Endothelial cell of umbilical vein (primary cell): ENCODE results near the gene STK40. TPM values are rescaled to one million over a fixed set of nuclear protein-coding genes. Genes with fewer than 3 reads are reported as not detected.

Experiments used
- Bru-seq: library from RNA; stranded (reverse); fragments of 400-500 nt; gene quantifications from one replicate; lab custom pipeline; 2021; lab: Mats Ljungman, UMichigan
- BruChase-seq, 2 experiments: library from RNA; stranded (reverse); fragments of 400-500 nt; gene quantifications; one replicate each; lab custom pipeline; 2021; lab: Mats Ljungman, UMichigan
- BruUV-seq: library from RNA; stranded (reverse); fragments of 400-500 nt; replicated peaks from 2 replicates; lab custom pipeline; 2021; lab: Mats Ljungman, UMichigan
- CTCF ChIA-PET: fragments of 300-600, 350-600 bp; sonication (Branson Sonifier 250); formaldehyde crosslinking; loops from one replicate; lab custom pipeline; 2021; ENCODE audit warnings: antibody characterized with exemption, inconsistent platforms; lab: Charles Lee
- POLR2A ChIA-PET: fragments of 300-600, 350-600 bp; sonication (Branson Sonifier 250); formaldehyde crosslinking; loops from one replicate; lab custom pipeline; 2021; ENCODE audit warnings: antibody characterized with exemption, inconsistent platforms; lab: Charles Lee
- DNase-seq: peaks from one replicate; pipeline ENCODE4 v3.0.0-alpha.2; 2011; ENCODE audit warnings: low read depth, low spot score
- FAIRE-seq: peaks from 2 replicates; lab custom pipeline; 2011; peaks lifted over from hg19 to GRCh38; lab: Jason Lieb, UNC
- H2AFZ ChIP-seq: 2 replicates; pipeline ENCODE4 v1.6.0; 2012; ENCODE audit warnings: low read depth, low read length, control low read depth, inconsistent platforms
- H3K27ac ChIP-seq: 2 replicates; pipeline ENCODE4 v1.5.1; 2011; ENCODE audit warnings: low read depth, mild to moderate bottlenecking, control low read depth, low read length, moderate library complexity; ENCODE audit not compliant: insufficient read depth
- H3K27me3 ChIP-seq, 2 experiments: 2 replicates each; pipeline versions ENCODE4 v1.6.0 to v1.6.1; 2011; ENCODE audit warnings: low read length in 2 of 2, mixed read lengths in 1 of 2; ENCODE audit not compliant: control insufficient read depth in 2 of 2, insufficient read depth in 2 of 2
- H3K36me3 ChIP-seq, 2 experiments: 2 replicates in 1 of 2; 3 replicates in 1 of 2; pipeline ENCODE4 v1.5.1; 2011; ENCODE audit warnings: low read length in 2 of 2, mild to moderate bottlenecking in 1 of 2, moderate library complexity in 1 of 2; ENCODE audit not compliant: control insufficient read depth in 2 of 2, insufficient read depth in 2 of 2; ENCODE audit errors: extremely low read depth in 1 of 2
- H3K4me1 ChIP-seq: 3 replicates; pipeline ENCODE4 v1.5.1; 2011; ENCODE audit warnings: mild to moderate bottlenecking, low read length; ENCODE audit not compliant: control insufficient read depth, insufficient read depth; ENCODE audit errors: extremely low read depth
- H3K4me2 ChIP-seq: 2 replicates; pipeline ENCODE4 v1.6.1; 2011; ENCODE audit warnings: low read length, control low read depth, mixed read lengths; ENCODE audit not compliant: insufficient read depth
- H3K4me3 ChIP-seq, 3 experiments: fragments of 200-600 bp in 1 of 3; sonication (generic), shearing (Covaris generic) in 1 of 3; replicated peaks in 1 of 3; 2 replicates each; pipeline ENCODE4 v1.5.1; 2011 to 2016; ENCODE audit warnings: control low read depth in 3 of 3, low read length in 3 of 3, mild to moderate bottlenecking in 2 of 3, inconsistent platforms in 1 of 3, low read depth in 1 of 3, moderate library complexity in 1 of 3; ENCODE audit not compliant: insufficient read depth in 1 of 3
- H3K79me2 ChIP-seq: 2 replicates; pipeline ENCODE4 v1.6.0; 2012; ENCODE audit warnings: low read length, inconsistent platforms; ENCODE audit not compliant: control insufficient read depth, insufficient read depth
- H3K9ac ChIP-seq: replicated peaks from 2 replicates; pipeline ENCODE3; 2011; ENCODE audit warnings: low read length, control low read depth; ENCODE audit not compliant: insufficient read depth; ENCODE audit errors: extremely low read depth
- H3K9me1 ChIP-seq: replicated peaks from 3 replicates; pipeline ENCODE4 v1.6.0; 2011; ENCODE audit warnings: mild to moderate bottlenecking, low read length; ENCODE audit not compliant: control insufficient read depth, insufficient read depth; ENCODE audit errors: extremely low read depth
- H3K9me3 ChIP-seq: replicated peaks from 2 replicates; pipeline ENCODE4 v1.5.1; 2012; ENCODE audit warnings: low read length, inconsistent platforms; ENCODE audit not compliant: control insufficient read depth, insufficient read depth
- H4K20me1 ChIP-seq: replicated peaks from 2 replicates; pipeline ENCODE3; 2011; ENCODE audit warnings: mild to moderate bottlenecking, low read length; ENCODE audit not compliant: control insufficient read depth, insufficient read depth; ENCODE audit errors: extremely low read depth
- FOS ChIP-seq: IDR thresholded peaks from 2 replicates; pipeline ENCODE4 v1.6.1; 2011; ENCODE audit warnings: mild to moderate bottlenecking, low read length, moderate library complexity, borderline replicate concordance; ENCODE audit not compliant: insufficient read depth
- GATA2 ChIP-seq: IDR thresholded peaks from 2 replicates; pipeline ENCODE4 v1.7.0; 2011; ENCODE audit warnings: low read depth, mild to moderate bottlenecking, moderate library complexity, mixed read lengths, low read length; ENCODE audit not compliant: insufficient read length, insufficient read depth
- JUN ChIP-seq: IDR thresholded peaks from 2 replicates; pipeline ENCODE4 v1.6.1; 2011; ENCODE audit warnings: borderline replicate concordance, low read depth; ENCODE audit not compliant: insufficient read length, insufficient read depth
- POLR2A ChIP-seq: IDR thresholded peaks from 2 replicates; pipeline ENCODE4 v1.6.1; 2012; ENCODE audit warnings: low read depth, mild to moderate bottlenecking, control low read depth, low read length
- POLR2AphosphoS5 ChIP-seq: IDR thresholded peaks from 2 replicates; pipeline ENCODE4 v1.6.1; 2012; ENCODE audit warnings: low read depth, mild to moderate bottlenecking, control low read depth, low read length, moderate library complexity; ENCODE audit not compliant: insufficient read depth
- dilution Hi-C: fragments of 300-500 bp; cut with MboI; formaldehyde crosslinking; loops from one replicate; pipeline ENCODE4 v1.15.0; 2019; ENCODE audit warnings: low sequenced_read_pairs; ENCODE audit not compliant: extremely low pct_ligation_motif_present
- intact Hi-C: fragments of 100-400 bp; cut with micrococcal nuclease; formaldehyde crosslinking; loops from one replicate; pipeline ENCODE4 v1.10.0; 2022
- long read RNA-seq: library from polyadenylated mRNA; stranded (forward); transcript quantifications from one replicate; pipeline ENCODE4 v2.0.0, GENCODE V29; 2021
- polyA minus RNA-seq, 3 experiments: library from RNA; depleted of rRNA, polyadenylated mRNA; stranded (reverse); fragments of >200 nt; gene quantifications; 1 replicate in 1 of 3; 2 replicates in 2 of 3; pipeline ENCODE4 v1.2.3, GENCODE V29; 2011
- polyA plus RNA-seq, 4 experiments: library from polyadenylated mRNA; depleted of rRNA in 3 of 4; stranded (reverse) in 3 of 4; unstranded in 1 of 4; fragments of >200 nt; gene quantifications; 2 replicates each; pipeline versions ENCODE4 v1.2.1 to v1.2.3, GENCODE V29; 2011 to 2012; ENCODE audit warnings: missing spikeins in 1 of 4
- total RNA-seq: library from RNA; stranded (reverse); gene quantifications from 2 replicates; pipeline ENCODE4 v1.2.3, GENCODE V29; 2021

The STK40 gene
- 35.2 and 36.8 TPM in 2 replicates for total RNA-seq
- 20.8 and 21.4 TPM in 2 replicates for polyA plus RNA-seq
- polyA plus RNA-seq (2011; cell fraction: cytosol; rRNA removed): 19.7 and 22.9 TPM in 2 replicates
- polyA plus RNA-seq (2011; cell fraction: nucleus; rRNA removed): 25.5 and 29.9 TPM in 2 replicates
- 13.3 and 14.5 TPM in 2 replicates for polyA plus RNA-seq (2012)
- 26.0 and 37.4 TPM in 2 replicates for polyA minus RNA-seq
- polyA minus RNA-seq (2011; cell fraction: cytosol; rRNA and poly(A)+ RNA removed): 4.6 TPM
- polyA minus RNA-seq (2011; cell fraction: nucleus; rRNA and poly(A)+ RNA removed): 7.8 and 8.1 TPM in 2 replicates
- Bru-seq, nascent RNA: percentile 66 among the genes with signal in this experiment
- BruChase-seq, experiment 1, labeled RNA remaining after a 6-hour chase: percentile 76 among the genes with signal in this experiment
- percentile 77 among the genes with signal in this experiment for BruChase-seq, experiment 2, labeled RNA remaining after a 2-hour chase
- long read RNA-seq, transcript STK40-204 (11 exons, 3,621 nt): major isoform, 26 of 67 reads
- long read RNA-seq, partial matches to known transcripts: 9 of 67 reads
- long read RNA-seq, other reads (novel, unspliced or antisense): 31 of 67 reads

DNA sequence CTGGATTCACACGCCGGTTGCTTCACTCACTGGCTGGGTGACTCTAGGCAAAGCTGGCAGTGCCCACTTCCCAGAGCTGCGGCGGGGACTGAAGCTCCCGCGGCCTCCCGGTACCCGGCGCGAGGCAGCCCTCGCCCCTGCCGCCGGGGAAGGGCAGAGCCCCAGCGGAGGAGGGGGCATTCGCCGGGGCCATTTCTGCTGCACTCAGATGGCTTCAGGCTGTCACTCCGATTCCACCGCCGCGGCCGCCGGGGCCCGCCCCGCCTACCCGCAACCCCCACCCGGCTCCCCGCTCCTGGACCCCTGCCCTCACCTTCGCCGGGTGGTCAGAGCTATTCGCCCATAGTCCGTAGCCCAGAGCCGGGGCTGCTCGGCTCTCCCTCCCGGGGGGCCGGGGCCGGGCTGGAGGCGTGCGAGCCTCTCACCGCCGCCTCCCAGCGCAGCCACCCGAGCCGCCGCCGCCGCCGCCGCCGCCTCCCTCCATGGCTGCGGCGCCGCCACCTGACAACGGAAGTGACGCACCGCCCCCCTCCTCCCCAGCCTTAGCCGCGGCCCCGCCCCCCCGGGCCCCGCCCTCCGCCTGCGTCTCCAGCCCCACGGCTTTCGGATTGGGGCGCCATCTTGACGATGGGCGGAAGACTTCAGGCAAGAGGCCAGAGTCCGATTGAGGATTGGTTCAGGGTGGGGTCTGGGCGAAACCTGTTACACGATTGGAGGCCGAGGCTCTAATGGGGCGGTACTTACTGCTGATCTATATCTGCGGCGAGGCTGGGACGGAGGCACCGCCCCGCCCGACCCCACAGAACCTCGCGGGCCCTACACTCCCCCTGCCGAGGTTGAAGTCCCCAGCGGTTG lies at the start of gene STK40:
STK40 (minus strand) TSS at position 515 of the 855 bp plus-strand sequence. CDS start 24,592 bp downstream, outside the sequence.
- H3K27me3 ChIP-seq: no peaks in the 10 kb centered on the region
- H3K36me3 ChIP-seq: no peaks in the 10 kb centered on the region
- H3K4me2 ChIP-seq: peak within 1 kb of the TSS; percentile 89
- DNase-seq (peak; percentile 99), FAIRE-seq (no peak)
- TF ChIP-seq JUN (no peak), POLR2A (no peak), FOS (no peak), GATA2 (peak; percentile 95), POLR2AphosphoS5 (peak; percentile 69)
- peak within 1 kb of the TSS; percentile 80 to 90 (median 83) for H3K4me3 ChIP-seq
- intact Hi-C loops (loop anchor here (1.0 to 5.0 kb wide), 7 partner anchors 12 to 1092 kb away; partner anchors contain the start of genes EVA1B, LSM10 and TRAPPC3), dilution Hi-C loops (no loop called here)
- H4K20me1 ChIP-seq: no peaks in the 10 kb centered on the region
- BruUV-seq: no TSS peak
- ChIA-PET POLR2A (interaction anchor here (0.7 to 1.7 kb wide), 9 partner anchors 8 to 44 kb away, joined by 3 to 12 read pairs (median 5); partner anchors contain the start of gene LSM10), CTCF (interaction anchor here (1.0 to 4.7 kb wide), 12 partner anchors 11 to 289 kb away, joined by 3 to 55 read pairs (median 4); partner anchors contain the start of genes EVA1B, LSM10 and THRAP3)
- H3K9ac ChIP-seq: peak within 1 kb of the TSS; percentile 94
- H3K9me3 ChIP-seq: no peaks in the 10 kb centered on the region
- peak within 1 kb of the TSS; percentile 24 for H2AFZ ChIP-seq
- no peaks in the 10 kb centered on the region for H3K9me1 ChIP-seq
- peaks cover 24% of the 10 kb centered on the region for H3K4me1 ChIP-seq
- H3K27ac ChIP-seq: peak within 1 kb of the TSS; percentile 97
- peaks cover 46% of the 10 kb centered on the region for H3K79me2 ChIP-seq
